ENCODE data around the gene PLD2.
"Not testable (repeated sequence)": the region's sequence is repeated elsewhere in the genome, so short reads cannot be mapped to it uniquely, and the experiment has no call there.

PLD2 gene

DNA sequence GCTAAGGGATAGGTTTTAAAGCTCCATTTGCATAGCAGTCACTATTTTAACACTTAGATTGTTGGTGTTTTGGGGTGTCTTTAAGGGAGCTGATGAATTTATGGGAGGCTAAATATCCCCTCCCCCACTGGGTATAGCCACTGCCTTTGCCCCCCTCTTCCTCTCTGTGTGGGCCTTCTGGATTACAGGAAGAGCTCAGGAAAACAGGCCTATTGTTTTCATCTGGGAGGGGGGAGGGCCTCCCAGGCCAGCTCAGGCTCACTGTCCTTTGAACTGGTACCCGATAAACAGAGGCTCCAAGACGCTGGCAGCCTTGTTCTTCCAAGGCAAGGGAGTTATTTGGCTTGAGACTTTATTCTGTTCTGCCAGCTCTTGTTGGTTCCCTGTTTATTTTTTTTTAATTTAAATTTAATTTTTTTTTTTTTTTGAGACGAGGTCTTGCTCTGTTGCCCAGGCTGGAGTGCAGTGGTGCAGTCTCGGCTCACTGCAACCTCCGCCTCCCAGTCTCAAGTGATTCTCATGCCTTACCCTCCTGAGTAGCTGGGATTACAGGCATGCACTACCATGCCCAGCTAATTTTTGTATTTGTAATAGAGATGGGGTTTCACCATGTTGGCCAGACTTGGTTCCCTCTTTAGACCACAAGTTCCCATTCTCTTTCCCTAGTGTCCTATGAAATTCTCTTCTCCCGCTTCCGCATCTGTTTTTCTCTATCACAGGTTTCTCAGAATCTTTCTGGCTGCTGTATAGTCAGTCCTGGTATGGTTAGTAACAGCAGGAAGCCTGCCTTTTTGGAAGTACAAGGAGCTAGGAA is 51.3 kb downstream of the PLD2 start:
- DNase-seq (ENCODE audit: low read depth): no peak

DNA sequence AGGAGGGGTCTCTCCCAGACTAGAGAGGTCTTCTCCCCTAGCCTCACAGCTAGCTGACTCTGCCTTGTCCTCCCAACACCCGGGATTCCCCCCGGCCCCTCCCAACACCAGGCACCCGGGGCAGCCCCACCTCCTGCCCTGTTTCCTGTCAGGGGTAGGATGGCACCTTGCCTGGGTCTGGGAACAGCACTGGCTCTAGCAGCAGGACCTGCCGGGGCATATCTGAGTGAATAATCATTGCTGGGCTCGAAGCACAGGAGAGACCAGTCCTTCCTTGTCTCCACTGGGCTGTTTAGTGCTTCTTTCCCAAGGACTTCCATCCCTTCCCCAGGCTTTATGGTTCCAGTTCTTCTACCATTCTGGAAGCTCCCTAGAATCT is 51.9 kb downstream of the PLD2 start:
- DNase-seq (ENCODE audit: low read depth): no peak

GRCh38 chr17:4859816-4860625 is 53.1 kb downstream of the PLD2 start:
- no peak for DNase-seq (ENCODE audit: low read depth)

GRCh38 chr17:4860651-4861050 is 53.7 kb downstream of the PLD2 start:
- no peak for DNase-seq (ENCODE audit: low read depth)

GRCh38 chr17:4861052-4861451 is 54.1 kb downstream of the PLD2 start:
- DNase-seq (ENCODE audit: low read depth): no peak

DNA sequence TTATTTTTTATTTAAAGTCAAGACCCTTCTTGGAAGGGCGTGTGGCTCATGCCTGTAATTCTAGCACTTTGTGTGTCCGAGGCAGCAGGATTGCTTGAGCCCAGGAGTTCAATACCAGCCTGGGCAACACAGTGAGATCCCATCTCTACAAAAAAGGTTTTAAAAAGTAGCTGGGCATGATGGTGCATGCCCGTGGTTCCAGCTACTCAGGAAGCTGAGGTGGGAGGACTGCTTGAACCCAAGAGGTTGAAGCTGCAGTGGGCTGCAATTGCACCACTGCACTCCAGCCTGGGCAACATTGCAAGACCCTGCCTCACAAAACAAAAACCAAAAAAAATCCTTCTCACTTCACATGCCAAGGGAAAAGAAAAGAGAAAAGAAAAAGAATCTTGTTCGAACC is 55.8 kb downstream of the PLD2 start:
- no peak for DNase-seq (ENCODE audit: low read depth)

DNA sequence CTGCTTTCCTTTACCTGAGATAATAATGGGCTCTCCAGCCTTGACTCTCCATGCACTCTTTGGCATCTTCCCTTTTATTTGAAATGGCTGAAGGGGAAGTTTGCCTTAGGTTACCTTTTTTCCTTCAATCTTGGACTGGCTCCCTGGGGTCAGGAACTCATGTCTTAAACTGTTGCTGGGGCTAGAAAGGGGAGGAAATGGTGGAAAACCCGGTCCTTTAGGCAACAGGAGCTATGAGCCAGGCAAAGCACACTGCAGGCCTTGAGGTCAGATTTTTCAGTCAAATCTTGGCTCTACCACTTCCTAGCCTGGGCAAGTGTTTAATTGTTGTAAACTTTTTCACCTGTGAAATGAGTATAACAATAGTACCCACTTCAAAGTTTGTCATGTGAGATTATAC is 56.4 kb downstream of the PLD2 start:
- DNase-seq (ENCODE audit: low read depth): no peak

DNA sequence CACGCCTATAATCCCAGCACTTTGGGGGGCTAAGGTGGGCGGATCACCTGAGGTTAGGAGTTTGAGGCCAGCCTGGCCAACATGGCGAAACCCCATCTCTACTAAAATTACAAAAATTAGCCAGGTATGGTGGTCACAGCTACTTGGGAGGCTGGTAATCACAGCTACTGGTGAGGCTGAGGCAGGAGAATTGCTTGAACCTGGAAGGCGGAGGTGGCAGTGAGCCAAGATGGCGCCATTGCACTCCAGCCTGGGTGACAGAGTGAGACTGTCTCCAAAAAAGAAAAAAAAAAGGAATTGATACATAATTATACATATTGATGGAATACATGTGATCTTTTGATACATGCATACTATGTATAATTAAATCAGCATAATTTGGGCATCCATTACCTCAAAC is 60.6 kb downstream of the PLD2 start:
- DNase-seq (ENCODE audit: low read depth): not testable (repeated sequence)

GRCh38 chr17:4869058-4869998 is 62.4 kb downstream of the PLD2 start:
- DNase-seq (ENCODE audit: low read depth): not testable (repeated sequence)

- DNase-seq (ENCODE audit: low read depth): no peak
Measured at GRCh38 chr17:4870855-4871254, 63.9 kb downstream of the PLD2 start.

- no peak for DNase-seq (ENCODE audit: low read depth)
Measured at GRCh38 chr17:4872786-4873185, 65.8 kb downstream of the PLD2 start.
